CD4-positive, alpha-beta T cell treated with Interleukin-12 subunit alpha and Interleukin-12 subunit beta, for 1 hour (primary cell): Measurements from ENCODE around the gene ATP8B3.
"Not testable (repeated sequence)": the region's sequence is repeated elsewhere in the genome, so short reads cannot be mapped to it uniquely, and the experiment has no call there.

ENCODE experiments used
- DNase-seq: peaks from one replicate; pipeline ENCODE4 v3.0.0-alpha.2; 2020

The ATP8B3 gene

DNA sequence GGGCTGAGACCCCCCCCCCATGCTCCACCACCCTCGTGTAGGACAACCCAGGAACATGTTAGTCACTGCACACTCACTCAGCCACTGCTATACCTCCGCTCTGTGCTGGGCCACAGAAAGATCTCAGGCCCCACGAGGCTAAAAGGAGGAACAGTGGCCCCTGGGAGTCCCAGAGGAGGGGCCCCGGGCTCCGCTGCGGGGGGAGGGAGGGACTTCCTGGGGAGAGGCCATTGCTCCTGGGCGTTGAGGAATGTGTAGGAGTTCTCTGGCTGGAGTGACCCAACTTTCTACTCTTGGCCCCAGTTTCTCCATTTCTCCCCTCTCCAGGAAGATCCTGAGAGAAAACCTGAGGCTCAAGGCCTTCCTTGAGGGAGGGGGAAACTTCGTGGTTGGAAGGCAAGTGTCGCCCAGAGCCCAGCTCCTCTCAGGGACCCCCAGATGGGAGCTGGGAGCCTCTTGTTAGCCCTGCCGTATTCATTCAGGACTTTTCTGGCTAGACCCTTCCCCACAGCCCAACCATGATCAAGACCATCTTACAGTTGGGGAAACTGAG lies 45.2 kb downstream of the ATP8B3 start:
- DNase-seq, result no peak

DNA sequence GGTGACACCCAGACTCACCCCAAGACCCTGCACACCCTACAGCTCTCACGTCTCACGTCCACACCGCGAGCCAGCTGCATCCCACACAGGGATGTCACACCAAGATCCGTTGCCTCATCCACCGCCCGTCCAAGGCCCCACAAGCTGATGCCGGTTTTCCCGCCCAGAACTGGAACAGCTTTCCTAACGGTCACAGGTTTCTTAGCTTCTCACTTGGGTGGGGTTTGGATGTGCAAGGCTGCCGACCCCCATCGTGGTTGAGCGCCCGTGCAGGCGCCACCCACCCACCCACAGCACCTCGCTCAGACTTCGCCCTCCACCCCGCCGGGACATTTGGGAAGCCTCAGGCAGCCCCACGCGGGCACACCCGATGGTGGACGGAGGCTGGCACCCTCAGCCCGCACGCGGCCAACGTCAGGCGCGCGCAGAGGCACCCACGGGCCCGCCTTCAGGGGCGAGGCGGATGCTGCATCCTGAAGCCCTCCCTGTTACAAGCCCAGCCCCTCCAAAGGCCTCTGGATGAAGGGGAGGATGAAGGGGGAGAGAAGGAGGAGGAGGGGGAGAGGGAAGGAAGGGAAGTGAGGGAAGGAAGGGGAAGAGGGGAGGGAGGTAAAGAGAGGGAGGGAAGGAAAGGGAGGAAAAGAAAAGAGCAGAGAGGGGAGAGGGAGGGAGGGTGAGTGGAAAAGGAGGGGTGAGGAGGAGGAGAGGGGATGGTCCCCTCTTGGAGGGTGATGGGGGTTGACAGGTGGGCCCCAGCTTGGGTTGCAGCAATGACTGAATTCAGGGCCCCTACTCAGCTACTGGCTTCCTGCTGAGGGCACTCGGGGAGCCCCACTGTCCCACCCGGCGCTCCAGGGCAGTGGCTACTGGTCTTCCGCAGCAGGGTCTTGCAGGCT lies 45.9 kb downstream of the ATP8B3 start:
- DNase-seq, result no peak

DNA sequence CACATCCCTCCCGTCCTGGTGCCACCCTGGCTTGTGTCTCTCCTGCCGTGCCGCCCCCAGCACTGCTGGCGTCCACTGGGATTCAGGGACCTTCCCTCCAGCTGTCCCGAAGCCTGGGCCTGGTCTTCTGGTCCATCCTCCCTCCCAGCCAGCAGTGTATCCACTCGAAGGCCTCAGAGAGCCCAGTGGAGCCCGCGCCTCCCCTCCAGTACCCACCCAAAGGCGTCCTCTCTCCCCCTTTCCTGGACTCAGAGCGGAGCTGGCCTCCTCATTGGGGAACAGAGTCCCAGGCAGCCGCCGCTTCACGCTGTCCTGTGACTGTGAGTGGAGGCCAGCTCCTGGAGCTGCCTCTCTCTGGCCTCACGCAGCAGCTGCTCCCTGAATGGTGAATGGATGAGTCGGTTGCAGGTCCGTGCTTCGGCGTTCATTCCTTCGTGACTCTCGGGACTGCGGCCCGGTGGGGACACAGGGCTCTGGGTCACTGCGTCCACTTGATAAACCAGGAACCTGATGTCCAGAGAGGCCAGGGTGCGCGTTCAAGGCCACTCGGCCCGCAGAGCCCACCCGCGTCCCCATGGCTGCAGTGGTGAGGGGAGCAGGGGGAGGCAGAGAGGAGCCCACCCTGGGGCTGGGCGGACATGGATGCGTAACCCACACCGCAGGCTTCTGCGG lies 46.7 kb downstream of the ATP8B3 start:
- no peak for DNase-seq

DNA sequence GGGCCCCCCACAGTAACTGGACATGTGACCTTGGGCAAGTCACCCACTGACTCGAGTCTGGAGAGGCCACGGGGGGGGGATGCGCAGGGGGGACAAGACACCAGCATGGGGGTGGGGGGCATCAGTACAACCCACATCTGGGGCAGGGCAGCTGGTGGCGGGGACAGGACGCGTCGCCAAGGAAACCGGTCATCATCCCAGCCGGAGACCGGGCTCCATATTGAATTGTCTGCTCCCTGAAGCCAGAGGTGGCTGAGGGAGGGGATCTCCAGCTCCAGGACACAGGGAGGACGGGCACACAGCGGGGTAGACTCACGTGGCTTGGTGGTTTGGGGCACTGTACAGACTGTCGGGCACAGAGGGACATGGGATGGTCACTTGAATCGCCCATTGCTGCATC lies 47.3 kb downstream of the ATP8B3 start:
- no peak for DNase-seq

DNA sequence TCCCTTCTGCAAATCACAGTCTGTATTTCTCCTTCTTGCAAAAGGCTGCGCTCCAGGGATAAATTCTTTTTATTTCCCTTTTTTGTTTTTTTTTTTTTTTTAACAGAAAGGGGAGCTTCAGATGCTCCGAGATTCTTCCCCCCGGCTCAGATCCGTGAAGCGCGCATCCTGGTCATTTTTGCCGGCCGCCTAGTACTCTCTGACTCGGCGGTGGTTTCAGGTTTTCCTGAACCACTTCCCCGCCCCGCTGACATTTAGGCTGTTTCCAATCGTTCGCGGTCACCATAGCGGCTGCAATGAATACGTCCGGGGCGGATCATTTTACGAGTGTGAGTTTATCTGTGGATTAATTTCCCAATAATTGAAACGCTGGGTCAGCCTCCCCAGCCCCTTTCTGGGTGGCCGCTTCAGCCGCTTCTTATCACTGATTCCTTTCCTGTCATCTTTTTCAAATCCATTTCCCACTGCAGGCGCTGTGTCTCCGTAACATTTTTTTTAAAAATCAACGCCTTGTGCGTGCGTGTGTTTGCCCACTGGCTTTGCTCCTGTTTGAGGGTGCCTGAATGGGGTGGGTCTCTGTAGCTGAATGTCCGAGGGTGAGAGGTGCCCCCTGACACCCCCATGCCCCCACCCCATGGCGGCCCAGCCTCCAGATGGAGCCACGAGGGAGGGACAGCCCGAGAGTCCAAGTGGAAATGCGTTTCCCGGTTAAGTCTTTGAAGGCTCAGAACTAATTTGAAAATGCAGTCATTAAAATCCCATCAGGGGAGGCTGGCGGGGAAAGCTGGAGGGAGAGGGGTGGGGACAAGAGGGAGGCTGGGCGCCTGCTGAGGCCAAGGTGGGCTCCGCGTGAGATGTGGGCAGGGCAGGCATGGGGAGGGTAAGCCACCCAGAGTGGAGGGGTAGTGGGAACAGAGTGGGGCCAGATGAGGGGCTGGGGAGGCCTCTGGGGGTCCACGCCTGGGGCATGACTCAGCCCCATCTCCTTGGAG lies 48.1 kb downstream of the ATP8B3 start:
- no peak for DNase-seq

DNA sequence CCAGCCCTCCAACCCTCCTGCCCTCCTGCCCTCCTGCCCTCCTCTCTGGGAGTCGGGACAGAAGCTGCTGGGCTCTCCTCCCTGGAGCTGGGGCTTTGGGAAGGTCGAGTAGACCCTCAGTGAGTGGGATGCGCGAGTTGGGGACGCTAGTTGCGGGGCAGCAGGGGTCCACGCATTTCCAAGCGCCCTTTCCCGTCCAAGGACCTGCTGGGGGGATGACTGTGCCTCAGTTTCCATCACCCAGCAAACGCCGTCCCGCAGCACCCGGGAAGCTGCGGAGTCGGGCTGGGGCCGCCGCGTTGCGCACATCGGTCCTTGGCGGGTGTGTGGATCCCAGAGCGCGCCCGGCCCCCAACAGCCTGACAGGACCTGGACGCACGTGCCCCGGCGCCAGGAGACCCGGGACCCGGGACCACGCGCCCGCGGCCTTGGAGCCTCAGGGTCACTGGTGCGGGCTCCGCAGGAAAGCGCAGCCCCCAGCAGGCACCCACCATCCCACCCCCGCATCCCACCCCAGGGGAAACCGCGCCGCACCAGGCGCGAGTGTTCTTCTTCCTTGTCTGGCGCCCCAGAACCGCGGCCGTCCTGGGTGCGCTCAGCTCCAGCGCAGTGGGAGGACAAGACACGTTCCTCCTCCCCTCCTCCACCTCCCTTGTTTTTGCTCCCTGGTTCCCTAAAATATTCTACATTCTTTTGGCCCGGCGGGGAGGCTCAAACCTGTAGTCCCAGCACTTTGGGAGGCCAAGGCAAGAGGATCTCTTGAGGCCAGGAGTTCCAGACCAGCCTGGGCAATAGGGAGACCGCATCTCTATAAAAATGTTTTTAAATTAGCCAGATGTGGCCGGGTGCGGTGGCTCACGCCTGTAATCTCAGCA lies 49.6 kb downstream of the ATP8B3 start:
- no peak for DNase-seq

DNA sequence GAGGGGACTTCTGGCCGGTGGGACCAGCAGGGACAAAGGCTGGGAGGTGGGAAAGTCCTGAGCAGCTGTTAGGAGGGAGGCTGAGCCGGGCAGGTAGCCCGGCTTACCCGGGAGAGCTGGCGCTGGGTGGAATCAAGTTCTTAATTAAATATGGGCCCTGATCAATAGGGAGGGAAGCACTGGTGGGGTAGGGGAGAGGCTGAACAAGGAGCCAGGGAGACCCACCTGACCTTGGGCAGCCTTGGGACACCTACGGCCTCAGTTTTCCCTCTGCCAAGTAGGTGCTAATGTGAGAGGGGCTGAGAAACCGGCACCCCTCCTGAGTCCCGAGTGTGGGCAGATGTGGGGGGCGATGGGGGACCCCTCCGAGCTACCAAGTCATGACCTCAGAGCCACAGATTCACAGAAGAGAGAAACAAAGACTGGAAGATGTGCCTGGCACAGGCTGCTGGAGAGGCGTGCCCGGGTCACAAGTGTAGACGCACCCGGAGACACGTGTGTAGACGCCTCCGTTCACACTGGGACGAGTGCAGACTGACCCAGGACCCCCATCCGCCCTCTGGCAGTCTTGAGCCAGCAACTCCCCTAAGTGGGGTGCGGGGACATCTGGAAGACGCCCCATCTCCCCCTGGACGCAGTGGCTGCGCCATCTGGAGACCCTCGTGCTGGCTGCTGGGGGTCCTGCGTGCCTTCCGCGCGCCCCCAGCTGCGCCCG lies 50.4 kb downstream of the ATP8B3 start:
- no peak for DNase-seq

DNA sequence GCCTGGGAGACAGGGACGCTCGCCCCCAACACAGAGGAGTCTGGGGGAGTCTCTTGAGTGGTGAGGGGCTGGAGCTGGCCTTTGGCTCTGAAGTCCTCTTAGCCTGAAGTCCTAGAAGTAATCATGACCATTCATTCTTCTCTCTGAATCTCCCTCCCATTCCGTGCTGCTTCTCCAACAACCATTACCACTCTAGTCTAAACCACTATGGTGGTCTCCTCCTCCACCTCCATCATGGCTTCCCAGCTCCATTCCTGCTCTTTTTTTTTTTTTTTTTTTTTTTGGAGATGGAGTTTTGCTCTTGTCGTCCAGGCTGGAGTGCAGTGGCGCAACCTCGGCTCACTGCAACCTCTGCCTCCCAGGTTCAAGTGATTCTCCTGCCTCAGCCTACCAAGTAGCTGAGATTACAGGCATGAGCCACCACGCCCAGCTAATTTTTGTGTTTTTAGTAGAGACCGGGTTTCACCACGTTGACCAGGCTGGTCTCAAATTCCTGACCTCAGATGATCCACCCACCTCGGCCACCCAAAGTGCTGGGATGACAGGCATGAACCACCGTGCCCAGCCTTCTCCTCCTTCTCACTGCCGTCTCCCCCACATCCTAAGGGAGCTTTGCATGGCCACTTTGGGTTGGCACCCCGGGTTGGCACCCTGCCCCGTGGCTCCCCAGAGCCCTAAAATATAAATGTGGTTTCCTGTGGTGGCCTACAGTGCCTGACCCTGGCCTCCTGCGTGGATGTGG lies 51.1 kb downstream of the ATP8B3 start:
- DNase-seq, result not testable (repeated sequence)

DNA sequence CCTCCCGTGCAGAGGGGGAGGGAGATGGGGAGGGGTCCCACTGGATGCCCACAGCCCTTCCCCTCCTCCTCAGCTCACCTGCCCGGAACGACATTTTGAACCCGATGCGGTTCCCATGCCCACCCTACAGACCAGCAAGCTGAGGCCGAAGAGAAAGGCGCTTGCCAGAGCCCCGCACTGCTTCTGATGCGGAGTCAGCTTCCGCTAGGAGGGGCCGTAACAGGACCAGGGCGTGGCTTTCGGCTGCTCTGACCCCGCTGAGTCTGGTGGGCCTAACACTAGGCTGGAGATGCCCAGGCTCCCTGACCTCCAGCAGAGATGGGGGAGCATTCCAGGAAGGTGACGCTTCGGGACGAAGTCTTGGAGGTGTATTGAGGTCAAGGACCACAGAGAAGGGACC lies 52.1 kb downstream of the ATP8B3 start:
- no peak for DNase-seq

DNA sequence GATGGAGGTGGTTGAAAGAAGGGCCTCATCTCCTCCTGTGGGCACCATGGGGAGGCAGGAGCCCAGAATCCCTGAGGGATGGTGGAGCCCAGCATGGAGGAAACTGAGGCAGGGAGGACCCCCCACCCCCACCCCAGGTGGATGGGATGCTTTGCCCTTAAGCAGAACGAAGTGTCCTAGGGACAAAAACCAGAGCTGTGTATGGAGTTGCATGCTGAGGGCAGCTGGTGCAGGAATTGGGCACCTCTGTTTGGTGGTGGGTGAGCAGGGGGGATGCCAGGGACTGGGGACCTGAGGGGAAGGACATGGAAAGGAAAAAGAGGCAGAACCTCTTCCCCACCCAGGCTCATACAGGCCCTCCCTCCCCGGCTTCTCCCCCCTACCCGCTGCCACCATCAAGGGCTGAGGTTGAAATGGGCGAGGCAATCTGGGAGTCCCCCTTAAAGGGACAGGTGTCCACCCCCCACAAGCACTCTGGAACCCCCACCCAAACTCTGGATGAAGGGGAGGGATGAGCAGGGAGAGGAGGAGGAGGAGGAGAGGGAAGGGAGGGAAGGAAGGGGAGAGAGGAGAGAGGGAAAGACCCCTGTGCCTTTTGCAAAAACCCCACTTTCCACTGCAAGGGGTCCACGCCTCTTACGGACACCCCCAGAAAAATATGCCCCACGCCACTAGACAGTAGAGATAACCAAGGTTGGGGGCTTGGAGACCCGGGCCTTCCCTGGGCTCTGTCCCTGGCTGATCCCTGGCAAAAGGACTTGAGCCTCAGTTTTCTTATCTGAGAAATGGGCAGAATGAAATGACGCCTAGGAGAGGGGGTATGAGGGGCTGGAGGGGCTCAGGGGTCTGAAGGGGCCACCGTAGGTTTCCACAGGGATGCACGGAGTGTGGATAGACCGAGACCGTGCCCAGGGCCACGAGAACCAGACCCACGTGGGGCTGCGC lies 52.8 kb downstream of the ATP8B3 start:
- DNase-seq, result no peak

DNA sequence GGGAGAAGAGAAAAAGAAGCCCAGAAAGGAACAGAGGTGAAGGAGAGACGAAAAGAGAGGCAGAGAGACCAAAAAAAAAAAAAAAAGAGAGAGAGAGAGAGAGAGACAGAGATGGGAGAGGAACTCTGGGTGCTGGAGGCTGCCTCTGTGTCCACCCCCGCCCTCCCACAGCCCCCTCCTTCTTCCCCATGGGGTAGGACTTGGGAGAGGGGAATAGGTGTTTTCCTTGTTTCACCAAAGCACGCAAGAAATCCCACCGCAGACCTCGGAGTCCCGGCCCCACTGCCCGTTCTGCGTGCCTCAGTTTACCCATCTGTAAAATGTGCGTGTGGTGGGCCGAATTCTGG lies 53.9 kb downstream of the ATP8B3 start:
- DNase-seq, result no peak

DNA sequence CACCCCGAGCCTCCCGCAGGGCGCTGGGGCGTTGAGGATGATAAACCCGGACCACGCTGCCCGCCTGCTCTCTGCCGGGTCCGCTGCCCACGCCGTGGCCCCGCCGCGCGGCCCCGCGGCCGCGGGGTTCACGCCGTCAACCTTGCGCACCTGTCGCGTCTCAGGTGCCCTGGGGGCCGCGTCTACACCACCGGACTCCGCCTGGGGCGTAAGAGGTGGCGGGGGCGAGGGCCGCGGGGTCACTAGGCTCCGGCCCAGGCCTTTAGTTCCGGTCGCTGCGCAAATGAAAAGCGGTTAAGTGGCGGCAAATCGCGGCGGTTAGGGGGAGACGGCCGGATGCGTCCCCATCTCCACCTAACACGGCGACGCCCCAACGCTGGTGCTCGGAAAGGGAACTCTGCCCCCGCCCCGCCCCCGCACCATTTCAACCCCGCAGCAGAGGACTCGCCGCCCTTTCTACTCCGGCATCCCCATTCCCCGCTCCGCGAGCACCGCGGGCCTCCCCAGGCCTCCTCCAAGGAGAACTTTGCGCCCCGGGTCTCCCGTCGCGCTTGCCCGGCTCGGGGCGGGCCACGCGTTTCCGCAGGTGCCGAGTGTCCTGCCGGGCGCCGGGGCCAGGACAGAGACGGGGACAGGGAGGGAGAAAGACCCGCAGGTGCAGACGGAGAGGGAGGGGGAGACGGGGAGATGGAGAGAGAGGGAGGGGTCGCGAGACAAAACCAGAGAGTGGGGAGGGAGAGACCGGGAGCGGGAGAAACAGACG lies 54.4 kb downstream of the ATP8B3 start:
- no peak for DNase-seq

DNA sequence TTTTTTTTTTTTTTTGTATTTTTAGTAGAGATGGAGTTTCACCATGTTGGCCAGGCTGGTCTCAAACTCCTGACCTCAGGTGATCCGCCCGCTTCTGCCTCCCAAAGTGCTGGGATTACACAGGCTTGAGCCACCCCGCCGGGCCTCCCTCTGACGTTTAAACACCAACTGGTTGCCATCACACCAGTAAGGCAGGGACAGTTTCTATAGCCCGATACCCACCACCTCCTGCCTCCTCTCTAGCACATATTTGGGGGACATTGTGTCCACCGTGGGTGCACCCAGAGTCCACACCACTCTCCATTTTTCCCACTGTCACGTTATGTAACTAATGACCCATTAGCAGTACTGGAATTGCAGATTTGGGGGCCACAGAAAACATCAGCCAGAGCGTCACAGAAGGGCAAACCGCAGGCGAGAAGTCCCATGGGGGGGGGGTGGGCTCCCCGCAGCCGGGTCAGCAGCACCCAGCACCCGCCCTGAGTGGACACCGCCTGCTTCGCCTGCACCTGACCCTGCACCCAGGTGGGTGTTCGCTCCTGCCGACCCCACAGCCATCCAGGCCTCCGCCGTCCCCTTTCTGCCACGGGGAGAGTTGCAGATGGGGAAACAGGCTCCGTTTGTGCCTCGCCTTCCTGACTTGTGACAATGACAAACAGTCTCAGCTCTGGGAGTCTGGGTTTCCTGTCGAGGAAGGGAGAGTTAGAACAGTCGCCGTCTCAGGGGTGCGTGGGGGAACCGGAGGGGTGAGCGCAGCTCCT lies 55.2 kb downstream of the ATP8B3 start:
- DNase-seq, result no peak

DNA sequence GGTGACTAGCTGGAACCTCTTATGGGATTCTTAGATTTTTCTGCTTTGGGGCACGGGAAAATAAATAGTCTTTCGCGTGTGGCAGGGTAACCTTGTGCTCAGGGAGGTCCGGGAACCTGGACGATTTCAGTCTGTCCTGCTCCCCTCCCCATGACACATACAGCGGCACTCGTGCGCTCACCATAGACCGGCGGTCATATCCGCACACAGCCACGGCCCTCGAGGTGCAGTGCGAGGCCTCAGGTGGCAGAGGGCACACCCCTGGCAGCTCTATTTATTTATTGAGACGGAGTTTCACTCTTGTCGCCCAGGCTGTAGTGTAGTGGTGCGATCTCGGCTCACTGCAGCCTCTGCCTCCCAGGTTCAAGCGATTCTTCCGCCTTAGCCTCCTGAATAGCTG lies 55.8 kb downstream of the ATP8B3 start:
- no peak for DNase-seq

DNA sequence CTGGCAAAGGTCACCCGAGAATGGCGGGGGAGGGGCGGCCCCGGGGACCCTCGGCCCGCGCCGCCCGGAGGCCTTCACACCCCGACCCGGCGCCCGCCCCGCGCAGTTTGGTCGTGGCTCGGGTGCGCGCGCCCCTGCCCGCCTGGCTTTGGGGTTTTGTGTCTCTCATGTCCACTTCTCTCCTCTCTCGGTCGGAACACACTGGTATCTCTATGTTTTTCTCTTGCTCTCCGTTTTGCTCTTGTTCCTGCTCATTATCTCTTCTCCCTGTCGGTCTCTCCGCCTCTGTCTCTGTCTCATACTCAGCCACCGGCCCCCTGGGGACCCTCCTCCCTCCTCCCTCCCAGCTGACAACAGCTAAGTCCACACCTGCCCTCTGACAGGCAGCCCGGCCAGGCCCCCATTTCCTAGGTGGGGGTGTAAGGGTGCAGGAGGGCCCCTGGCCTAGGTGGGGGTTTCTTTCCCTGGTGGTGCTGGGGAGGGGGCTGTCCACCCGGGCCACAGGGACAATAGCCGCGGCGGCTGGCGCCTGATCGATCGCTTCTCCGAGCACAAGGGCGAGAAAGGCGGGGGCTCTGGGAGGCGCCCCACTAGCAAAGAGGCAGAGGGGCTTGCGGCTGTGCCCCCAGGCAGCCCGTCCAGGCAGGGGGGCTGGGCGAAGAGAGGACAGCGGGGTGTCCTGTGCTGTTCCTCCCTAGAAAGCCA lies 56.5 kb downstream of the ATP8B3 start:
- DNase-seq, result no peak

DNA sequence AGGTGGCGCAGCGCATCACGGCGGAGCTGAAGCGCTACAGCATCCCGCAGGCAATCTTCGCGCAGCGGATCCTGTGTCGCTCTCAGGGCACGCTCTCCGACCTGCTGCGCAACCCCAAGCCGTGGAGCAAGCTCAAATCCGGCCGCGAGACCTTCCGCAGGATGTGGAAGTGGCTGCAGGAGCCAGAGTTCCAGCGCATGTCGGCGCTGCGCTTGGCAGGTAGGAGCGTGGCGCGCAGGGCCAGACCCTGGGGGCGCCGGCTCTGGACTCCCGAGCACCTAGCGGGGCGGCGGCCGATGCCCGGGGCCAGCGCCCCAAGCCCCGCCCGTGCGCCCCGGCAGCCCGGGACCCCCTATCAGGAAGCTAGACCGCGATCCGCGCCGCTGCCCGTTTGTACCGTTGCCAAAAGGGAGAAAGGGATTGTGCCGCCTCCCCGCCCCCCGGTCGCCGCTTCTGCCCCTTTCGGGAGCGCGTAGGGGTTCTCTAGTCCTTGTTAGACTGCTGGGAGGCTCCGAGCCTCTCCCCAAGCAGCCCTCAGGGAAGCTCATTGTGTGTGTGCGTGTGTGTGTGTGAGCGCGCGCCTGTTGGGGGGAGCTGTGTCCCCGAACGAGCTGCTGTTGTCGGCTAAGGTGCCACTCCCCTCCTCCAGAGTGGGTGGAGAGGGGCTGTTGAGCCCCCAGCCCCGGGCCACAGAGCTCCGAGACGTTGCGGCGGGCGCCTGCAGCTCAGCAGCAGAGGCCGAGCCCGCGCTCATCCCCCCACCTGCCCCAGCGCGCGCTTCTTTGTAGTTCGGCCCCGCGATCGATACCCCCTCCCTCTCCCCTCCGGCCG lies 57.2 kb downstream of the ATP8B3 start:
- no peak for DNase-seq
